Endothelial cell (in vitro differentiated cells): ENCODE data around the gene IGFBP4. TPM values are rescaled to one million over a fixed set of nuclear protein-coding genes. Genes with fewer than 3 reads are reported as not detected.

Source experiments
- DNase-seq: peaks from one replicate; pipeline ENCODE4 v3.0.0; 2021; ENCODE audit warnings: low spot score
- H3K27ac Mint-ChIP-seq: one replicate; pipeline ENCODE4 v1.8.0; 2021; ENCODE audit warnings: mixed read lengths, inconsistent platforms; ENCODE audit not compliant: unreplicated experiment
- H3K27me3 Mint-ChIP-seq: one replicate; pipeline ENCODE4 v1.8.0; 2021; ENCODE audit warnings: mild to moderate bottlenecking, moderate library complexity, mixed read lengths, inconsistent platforms; ENCODE audit not compliant: unreplicated experiment
- H3K36me3 Mint-ChIP-seq: one replicate; pipeline ENCODE4 v1.8.0; 2021; ENCODE audit warnings: mild to moderate bottlenecking, low read depth, mixed read lengths, inconsistent platforms; ENCODE audit not compliant: unreplicated experiment
- H3K4me1 Mint-ChIP-seq: one replicate; pipeline ENCODE4 v1.8.0; 2021; ENCODE audit warnings: mild to moderate bottlenecking, mixed read lengths, inconsistent platforms; ENCODE audit not compliant: unreplicated experiment
- H3K4me3 Mint-ChIP-seq: one replicate; pipeline ENCODE4 v1.8.0; 2021; ENCODE audit warnings: mild to moderate bottlenecking, mixed read lengths, inconsistent platforms; ENCODE audit not compliant: unreplicated experiment
- H3K9me3 Mint-ChIP-seq: one replicate; pipeline ENCODE4 v1.8.0; 2021; ENCODE audit warnings: mixed read lengths, inconsistent platforms; ENCODE audit not compliant: unreplicated experiment
- CTCF ChIP-seq: fragments of 200-600 bp; sonication (generic); IDR thresholded peaks from one replicate; pipeline ENCODE4 v1.5.0; 2021; ENCODE audit warnings: antibody characterized with exemption; ENCODE audit not compliant: unreplicated experiment
- total RNA-seq: library from RNA; stranded (reverse); fragmentation: NEBNext Ultra II Directional; extraction: Animal tissue kit (Norgen Biotek cat#: 25700); gene quantifications from one replicate; pipeline ENCODE4 v1.2.1, GENCODE V29; 2021; ENCODE audit not compliant: unreplicated experiment

IGFBP4 gene
- total RNA-seq, 1 donor from 2014 or later = 1,531 TPM

- H3K27me3 Mint-ChIP-seq = peaks cover 7% of the 10 kb centered on the region
- no peak for DNase-seq
- TF ChIP-seq CTCF = no peak
- H3K4me3 Mint-ChIP-seq = no peak overlapping the region
- H3K9me3 Mint-ChIP-seq = no peaks in the 10 kb centered on the region
- H3K27ac Mint-ChIP-seq = no peak overlapping the region
- no peaks in the 10 kb centered on the region for H3K36me3 Mint-ChIP-seq
- H3K4me1 Mint-ChIP-seq = peaks cover 33% of the 10 kb centered on the region
Observed at GRCh38 chr17:40485851-40486521, 42.7 kb downstream of the IGFBP4 start.

GRCh38 chr17:40486522-40487370 is 43.5 kb downstream of the IGFBP4 start:
- H3K27me3 Mint-ChIP-seq = peaks cover 7% of the 10 kb centered on the region
- DNase-seq = no peak
- no peaks in the 10 kb centered on the region for H3K36me3 Mint-ChIP-seq
- TF ChIP-seq CTCF = no peak
- no peak overlapping the region for H3K27ac Mint-ChIP-seq
- peaks cover 33% of the 10 kb centered on the region for H3K4me1 Mint-ChIP-seq
- H3K9me3 Mint-ChIP-seq = no peaks in the 10 kb centered on the region
- H3K4me3 Mint-ChIP-seq = no peak overlapping the region

- Mint-ChIP-seq H3K27me3 (peaks cover 7% of the 10 kb centered on the region), H3K4me3 (no peak overlapping the region), H3K9me3 (no peaks in the 10 kb centered on the region), H3K36me3 (no peaks in the 10 kb centered on the region), H3K4me1 (peaks cover 33% of the 10 kb centered on the region), H3K27ac (no peak overlapping the region)
- DNase-seq = no peak
- TF ChIP-seq CTCF = no peak
Observed at GRCh38 chr17:40487371-40488020, 44.2 kb downstream of the IGFBP4 start.

- no peak for TF ChIP-seq CTCF
- no peaks in the 10 kb centered on the region for H3K36me3 Mint-ChIP-seq
- no peak for DNase-seq
- H3K4me3 Mint-ChIP-seq = no peak overlapping the region
- no peak overlapping the region for H3K27ac Mint-ChIP-seq
- peaks cover 15% of the 10 kb centered on the region for H3K4me1 Mint-ChIP-seq
- peaks cover 8% of the 10 kb centered on the region for H3K27me3 Mint-ChIP-seq
- no peaks in the 10 kb centered on the region for H3K9me3 Mint-ChIP-seq
Observed at GRCh38 chr17:40490289-40490853, 47.1 kb downstream of the IGFBP4 start.
